Calu3 (cell line): ENCODE measurements around the gene WDR3. TPM values are rescaled to one million over a fixed set of nuclear protein-coding genes. Genes with fewer than 3 reads are reported as not detected.
"Not testable (repeated sequence)": the region's sequence is repeated elsewhere in the genome, so short reads cannot be mapped to it uniquely, and the experiment has no call there.

Experiments
- BruUV-seq: library from RNA; stranded (reverse); fragments of 400-500 nt; replicated peaks from 2 replicates; lab custom pipeline; 2021; lab: Mats Ljungman, UMichigan
- CTCF ChIA-PET: fragments of 300-600 bp; sonication (Branson Sonifier 250); formaldehyde crosslinking; loops from one replicate; lab custom pipeline; 2022; ENCODE audit warnings: antibody characterized with exemption; lab: Charles Lee
- DNase-seq: peaks from one replicate; pipeline ENCODE4 v3.0.0; 2022
- H3K27ac Mint-ChIP-seq: one replicate; pipeline ENCODE4 v1.8.0; 2022; ENCODE audit warnings: mixed read lengths; ENCODE audit not compliant: unreplicated experiment
- H3K27me3 Mint-ChIP-seq: one replicate; pipeline ENCODE4 v1.8.0; 2022; ENCODE audit warnings: mixed read lengths; ENCODE audit not compliant: unreplicated experiment
- H3K36me3 Mint-ChIP-seq: one replicate; pipeline ENCODE4 v1.8.0; 2022; ENCODE audit warnings: mild to moderate bottlenecking, moderate library complexity, mixed read lengths; ENCODE audit not compliant: insufficient read depth, unreplicated experiment
- H3K4me1 Mint-ChIP-seq: one replicate; pipeline ENCODE4 v1.8.0; 2022; ENCODE audit warnings: mild to moderate bottlenecking, low read depth, mixed read lengths; ENCODE audit not compliant: unreplicated experiment
- H3K4me3 Mint-ChIP-seq: one replicate; pipeline ENCODE4 v1.8.0; 2022; ENCODE audit warnings: mild to moderate bottlenecking, low read depth, moderate library complexity, mixed read lengths; ENCODE audit not compliant: unreplicated experiment
- H3K9me3 Mint-ChIP-seq: one replicate; pipeline ENCODE4 v1.8.0; 2022; ENCODE audit warnings: low read depth, mixed read lengths; ENCODE audit not compliant: unreplicated experiment
- intact Hi-C: fragments of 100-400 bp; cut with micrococcal nuclease; formaldehyde crosslinking; loops from one replicate; pipeline ENCODE4 v1.10.0; 2022; ENCODE audit not compliant: unreplicated experiment
- total RNA-seq: library from RNA; stranded (reverse); gene quantifications from 2 replicates; pipeline ENCODE4 v1.2.3, GENCODE V29; 2022
- TF ChIP-seq, protein P1 (sequence below): fragments of 200-600 bp; IDR thresholded peaks from one replicate; pipeline ENCODE4 v1.8.0; 2022; ENCODE audit warnings: antibody characterized with exemption; ENCODE audit not compliant: unreplicated experiment

The WDR3 gene
- total RNA-seq, 1 experiment from 2014 or later: 42.5 TPM

DNA sequence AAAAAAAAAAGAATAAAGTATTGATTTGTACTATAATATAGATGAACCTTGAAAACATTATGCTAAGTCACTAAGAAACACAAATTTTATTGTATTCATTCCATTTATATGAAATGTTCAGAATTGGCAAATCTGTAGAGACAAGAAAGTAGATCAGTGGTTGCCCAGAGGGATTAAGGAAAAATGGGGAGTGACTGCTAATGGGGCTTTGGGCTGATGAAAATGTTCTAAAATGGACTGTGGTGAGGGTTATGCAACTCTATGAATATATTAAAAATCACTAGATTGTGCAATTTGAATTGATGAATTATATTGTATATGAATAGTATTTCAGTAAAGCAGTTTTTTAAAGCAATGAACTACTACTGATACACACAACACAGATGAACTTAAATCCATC, 10.2 kb upstream of the WDR3 start:
- TF ChIP-seq, protein P1, sequence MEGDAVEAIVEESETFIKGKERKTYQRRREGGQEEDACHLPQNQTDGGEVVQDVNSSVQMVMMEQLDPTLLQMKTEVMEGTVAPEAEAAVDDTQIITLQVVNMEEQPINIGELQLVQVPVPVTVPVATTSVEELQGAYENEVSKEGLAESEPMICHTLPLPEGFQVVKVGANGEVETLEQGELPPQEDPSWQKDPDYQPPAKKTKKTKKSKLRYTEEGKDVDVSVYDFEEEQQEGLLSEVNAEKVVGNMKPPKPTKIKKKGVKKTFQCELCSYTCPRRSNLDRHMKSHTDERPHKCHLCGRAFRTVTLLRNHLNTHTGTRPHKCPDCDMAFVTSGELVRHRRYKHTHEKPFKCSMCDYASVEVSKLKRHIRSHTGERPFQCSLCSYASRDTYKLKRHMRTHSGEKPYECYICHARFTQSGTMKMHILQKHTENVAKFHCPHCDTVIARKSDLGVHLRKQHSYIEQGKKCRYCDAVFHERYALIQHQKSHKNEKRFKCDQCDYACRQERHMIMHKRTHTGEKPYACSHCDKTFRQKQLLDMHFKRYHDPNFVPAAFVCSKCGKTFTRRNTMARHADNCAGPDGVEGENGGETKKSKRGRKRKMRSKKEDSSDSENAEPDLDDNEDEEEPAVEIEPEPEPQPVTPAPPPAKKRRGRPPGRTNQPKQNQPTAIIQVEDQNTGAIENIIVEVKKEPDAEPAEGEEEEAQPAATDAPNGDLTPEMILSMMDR: no peak
- BruUV-seq: no TSS peak
- CTCF ChIA-PET: interaction anchor here (0.8 kb wide), 1 partner anchor 22 kb away, joined by 4 read pairs; no protein-coding TSS in a partner anchor

DNA sequence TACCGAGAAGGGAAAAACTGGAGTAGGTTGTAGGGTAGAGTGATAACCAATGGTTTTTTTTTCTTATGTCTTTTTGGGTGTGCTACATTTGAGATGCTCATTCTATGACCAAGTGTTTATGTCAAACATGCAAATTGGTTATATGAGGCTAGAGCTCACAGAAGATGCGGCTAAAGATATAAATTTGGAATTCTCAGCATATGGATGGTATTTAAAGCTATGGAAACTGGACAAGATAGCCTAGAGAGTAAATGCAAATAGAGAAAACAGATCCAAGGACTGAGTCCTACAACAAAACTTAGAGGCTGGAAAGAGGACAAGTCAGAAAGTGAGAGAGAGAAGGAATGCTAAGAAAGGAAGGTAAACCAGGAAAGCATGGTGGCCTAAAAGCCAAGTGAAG, 7.5 kb upstream of the WDR3 start:
- TF ChIP-seq, protein P1: no peak
- intact Hi-C loops: no loop called here
- Mint-ChIP-seq H3K36me3 (no peaks in the 10 kb centered on the region), H3K4me1 (no peaks in the 10 kb centered on the region), H3K9me3 (no peaks in the 10 kb centered on the region), H3K27me3 (no peaks in the 10 kb centered on the region), H3K4me3 (no peak overlapping the region), H3K27ac (no peak overlapping the region)
- DNase-seq: no peak
- CTCF ChIA-PET: no interaction called here
- BruUV-seq: no TSS peak

More for the DNA sequence above, 10.2 kb upstream of the WDR3 start:
- no peaks in the 10 kb centered on the region for H3K4me1 Mint-ChIP-seq
- no peak for DNase-seq
- H3K36me3 Mint-ChIP-seq: peaks cover 4% of the 10 kb centered on the region
- intact Hi-C loops: no loop called here
- no peak overlapping the region for H3K27ac Mint-ChIP-seq
- H3K4me3 Mint-ChIP-seq: no peak overlapping the region
- H3K27me3 Mint-ChIP-seq: no peaks in the 10 kb centered on the region
- no peaks in the 10 kb centered on the region for H3K9me3 Mint-ChIP-seq

DNA sequence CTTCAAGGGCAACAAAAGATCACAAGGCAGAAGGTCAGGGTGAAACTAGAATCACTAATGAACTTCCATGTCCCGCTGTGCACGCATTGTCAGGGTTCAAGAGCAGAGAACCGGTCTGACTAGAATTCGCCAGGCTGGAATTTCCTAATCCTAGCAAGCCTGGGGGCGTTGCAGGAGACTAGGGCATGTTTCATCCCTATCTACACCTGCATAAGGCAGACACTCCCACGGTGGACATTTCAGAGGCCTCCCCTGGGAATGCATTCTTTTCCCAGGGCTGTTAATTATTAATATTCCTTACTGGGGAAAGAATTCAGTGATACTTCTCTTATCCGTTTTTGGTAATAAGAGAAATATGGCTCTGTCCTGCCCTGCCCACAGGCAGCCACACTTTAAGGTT, 6.8 kb upstream of the WDR3 start:
- DNase-seq, H3K36me3 Mint-ChIP-seq, CTCF ChIA-PET, H3K4me3 Mint-ChIP-seq, H3K27ac Mint-ChIP-seq, H3K9me3 Mint-ChIP-seq, intact Hi-C loops, H3K27me3 Mint-ChIP-seq, H3K4me1 Mint-ChIP-seq, BruUV-seq: not testable (repeated sequence)

DNA sequence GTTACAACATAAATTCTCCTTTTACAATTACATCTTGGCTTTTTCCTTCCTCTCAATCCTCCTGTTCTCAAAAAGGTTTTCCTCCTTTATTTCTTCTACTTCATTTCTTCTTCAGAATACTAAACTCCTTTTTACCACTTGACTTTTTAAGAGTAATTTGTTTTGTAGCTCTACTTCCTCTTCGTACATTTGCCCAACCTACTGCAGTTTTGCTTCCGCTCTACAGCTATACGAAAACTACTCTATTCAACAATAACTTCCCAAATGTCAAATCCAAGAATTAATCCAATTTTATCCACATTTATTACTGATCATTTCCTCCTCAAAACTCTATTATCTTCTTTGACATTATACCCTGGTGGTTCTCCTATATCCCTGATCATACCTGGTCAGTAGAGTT, 3.6 kb upstream of the WDR3 start:
- H3K27me3 Mint-ChIP-seq: no peaks in the 10 kb centered on the region
- no TSS peak for BruUV-seq
- peaks cover 6% of the 10 kb centered on the region for H3K4me1 Mint-ChIP-seq
- H3K9me3 Mint-ChIP-seq: no peaks in the 10 kb centered on the region
- intact Hi-C loops: no loop called here
- TF ChIP-seq, protein P1: no peak
- DNase-seq: no peak
- CTCF ChIA-PET: no interaction called here
- no peak overlapping the region for H3K27ac Mint-ChIP-seq
- peaks cover 29% of the 10 kb centered on the region for H3K36me3 Mint-ChIP-seq
- no peak overlapping the region for H3K4me3 Mint-ChIP-seq

DNA sequence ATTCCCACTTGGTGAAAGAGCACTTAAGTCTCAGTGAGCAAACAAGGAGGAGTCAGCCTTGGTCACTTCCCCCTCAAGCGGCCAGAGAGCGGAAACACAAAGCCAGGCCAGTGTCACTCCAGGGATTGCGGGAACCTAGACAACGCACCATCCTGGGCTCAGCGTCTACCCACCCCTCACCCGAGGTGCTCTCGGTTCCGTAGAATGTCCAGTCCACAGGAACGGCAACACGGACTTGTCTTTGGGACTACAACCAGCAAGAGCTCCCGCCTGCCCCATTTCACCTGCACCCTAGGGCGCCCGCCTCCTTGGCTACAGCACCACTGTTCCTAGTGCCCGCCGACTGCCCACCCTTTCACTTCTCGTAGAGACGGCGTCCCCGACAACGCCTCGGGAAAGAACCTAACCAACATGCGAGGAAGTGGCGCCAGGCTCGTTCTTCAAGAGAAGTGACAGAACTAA, 627 bp upstream of the WDR3 start:
- Mint-ChIP-seq H3K4me3 (peak overlapping the region; percentile 89), H3K4me1 (peaks cover 31% of the 10 kb centered on the region), H3K27me3 (no peaks in the 10 kb centered on the region), H3K27ac (peak overlapping the region; percentile 74), H3K36me3 (peaks cover 38% of the 10 kb centered on the region), H3K9me3 (no peaks in the 10 kb centered on the region)
- BruUV-seq: no TSS peak
- peak; percentile 50 for DNase-seq
- intact Hi-C loops: no loop called here
- TF ChIP-seq, protein P1: no peak
- CTCF ChIA-PET: interaction anchor here (1.4 kb wide), 1 partner anchor 33 kb away, joined by 3 read pairs; no protein-coding TSS in a partner anchor
